WI38 (cell line): Measurements from ENCODE around the gene ABCB8.

Experiments
- H3K4me3 ChIP-seq: 2 replicates; pipeline ENCODE4 v1.5.1; 2011; ENCODE audit warnings: low read depth, mild to moderate bottlenecking, control low read depth, low read length
- TF ChIP-seq, protein P1 (sequence below): IDR thresholded peaks from 2 replicates; pipeline ENCODE4 v1.5.1; 2012; ENCODE audit warnings: low read depth, mild to moderate bottlenecking, control low read depth, low read length

ABCB8 gene

DNA sequence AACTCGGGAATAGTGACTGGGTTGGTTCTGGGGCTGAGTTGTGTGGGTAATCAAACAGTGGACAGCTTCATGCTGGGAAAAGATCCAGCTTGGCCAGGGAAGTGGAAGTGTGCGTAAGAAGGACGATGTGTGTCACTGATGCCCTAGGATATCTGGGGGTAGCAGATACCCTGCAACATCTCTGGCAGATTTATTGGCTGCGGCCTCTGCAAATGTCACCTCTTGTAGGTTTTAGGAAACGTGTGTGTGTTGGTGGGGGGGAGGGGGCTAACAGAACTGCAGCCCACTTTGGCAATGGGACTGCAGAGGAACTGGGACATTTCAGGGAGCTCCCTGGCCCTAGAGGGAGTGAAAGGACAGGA lies 57.1 kb downstream of the ABCB8 start:
- TF ChIP-seq, protein P1, sequence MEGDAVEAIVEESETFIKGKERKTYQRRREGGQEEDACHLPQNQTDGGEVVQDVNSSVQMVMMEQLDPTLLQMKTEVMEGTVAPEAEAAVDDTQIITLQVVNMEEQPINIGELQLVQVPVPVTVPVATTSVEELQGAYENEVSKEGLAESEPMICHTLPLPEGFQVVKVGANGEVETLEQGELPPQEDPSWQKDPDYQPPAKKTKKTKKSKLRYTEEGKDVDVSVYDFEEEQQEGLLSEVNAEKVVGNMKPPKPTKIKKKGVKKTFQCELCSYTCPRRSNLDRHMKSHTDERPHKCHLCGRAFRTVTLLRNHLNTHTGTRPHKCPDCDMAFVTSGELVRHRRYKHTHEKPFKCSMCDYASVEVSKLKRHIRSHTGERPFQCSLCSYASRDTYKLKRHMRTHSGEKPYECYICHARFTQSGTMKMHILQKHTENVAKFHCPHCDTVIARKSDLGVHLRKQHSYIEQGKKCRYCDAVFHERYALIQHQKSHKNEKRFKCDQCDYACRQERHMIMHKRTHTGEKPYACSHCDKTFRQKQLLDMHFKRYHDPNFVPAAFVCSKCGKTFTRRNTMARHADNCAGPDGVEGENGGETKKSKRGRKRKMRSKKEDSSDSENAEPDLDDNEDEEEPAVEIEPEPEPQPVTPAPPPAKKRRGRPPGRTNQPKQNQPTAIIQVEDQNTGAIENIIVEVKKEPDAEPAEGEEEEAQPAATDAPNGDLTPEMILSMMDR = no peak

DNA sequence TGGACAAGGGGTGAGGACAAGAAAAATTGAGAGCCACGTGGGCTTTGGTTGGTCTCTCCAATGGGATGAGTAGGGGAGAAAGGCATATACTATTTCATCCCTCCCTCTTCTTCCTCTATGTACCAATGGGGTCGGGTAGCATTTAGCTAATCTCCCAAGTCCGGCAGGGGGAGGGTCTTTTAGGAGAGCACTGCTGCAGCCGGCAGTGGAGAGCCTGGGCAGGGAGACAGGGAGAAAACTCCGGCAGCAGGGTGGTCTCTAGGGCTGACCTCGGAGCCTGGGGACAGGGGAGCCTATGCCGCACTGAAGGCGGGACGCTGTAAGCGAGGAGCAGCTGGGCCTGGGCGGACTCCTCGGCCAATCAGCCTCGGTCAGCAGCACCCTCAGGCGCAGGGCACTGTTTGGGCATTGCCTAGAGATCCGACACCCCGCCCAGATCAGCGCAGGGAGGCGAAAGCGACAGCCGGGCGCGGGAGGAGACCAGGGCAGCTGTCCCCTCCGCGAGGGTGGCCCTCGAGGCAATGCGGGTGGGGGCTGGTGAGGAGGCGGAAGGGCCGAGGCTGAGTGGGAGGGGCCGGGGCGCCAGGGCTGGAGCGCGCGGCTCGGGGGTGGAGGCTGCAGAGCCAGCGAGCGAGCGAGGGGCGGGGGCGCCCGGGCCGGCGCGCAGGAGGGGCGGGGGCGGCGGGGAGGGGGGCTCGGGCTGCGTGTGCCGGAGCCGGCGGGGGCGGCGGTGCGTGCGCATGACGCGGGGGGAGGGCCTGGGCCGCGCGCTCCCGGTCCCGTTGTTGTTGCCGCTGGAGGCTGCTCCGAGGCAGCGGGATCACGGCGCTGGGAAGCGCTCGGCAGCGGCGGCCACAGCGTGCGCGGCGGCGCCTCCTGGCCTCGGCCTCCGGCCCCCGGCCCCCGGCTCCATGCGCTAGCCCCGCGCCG lies 57.7 kb downstream of the ABCB8 start, which contains the start of gene AGAP3:
Gene AGAP3, plus strand, starts transcription at position 785 of the 930 bp plus-strand sequence. CDS start 267 bp downstream, outside the sequence.
- H3K4me3 ChIP-seq = peak within 1 kb of the TSS; percentile 87
- TF ChIP-seq, protein P1 = no peak

More for the DNA sequence above, 57.1 kb downstream of the ABCB8 start:
- peak overlapping the region; percentile 59 for H3K4me3 ChIP-seq

DNA sequence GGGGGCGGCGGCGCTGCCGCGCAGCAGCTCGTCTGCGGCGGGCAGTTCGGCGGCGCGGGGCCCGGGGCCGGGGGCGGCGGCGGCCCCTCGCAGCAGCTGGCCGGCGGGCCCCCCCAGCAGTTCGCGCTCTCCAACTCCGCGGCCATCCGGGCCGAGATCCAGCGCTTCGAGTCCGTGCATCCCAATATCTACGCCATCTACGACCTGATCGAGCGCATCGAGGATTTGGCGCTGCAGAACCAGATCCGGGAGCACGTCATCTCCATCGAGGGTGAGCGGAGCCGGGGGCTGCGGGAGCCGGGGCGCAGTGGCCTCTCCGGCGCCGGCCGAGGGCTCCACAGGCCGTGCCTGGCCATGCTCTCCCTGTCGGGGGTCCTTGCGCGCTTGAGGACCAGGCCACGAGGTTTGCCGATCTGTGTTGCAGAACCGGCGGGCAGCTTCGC lies 58.6 kb downstream of the ABCB8 start:
- TF ChIP-seq, protein P1 = no peak
- peak overlapping the region; percentile 87 for H3K4me3 ChIP-seq

DNA sequence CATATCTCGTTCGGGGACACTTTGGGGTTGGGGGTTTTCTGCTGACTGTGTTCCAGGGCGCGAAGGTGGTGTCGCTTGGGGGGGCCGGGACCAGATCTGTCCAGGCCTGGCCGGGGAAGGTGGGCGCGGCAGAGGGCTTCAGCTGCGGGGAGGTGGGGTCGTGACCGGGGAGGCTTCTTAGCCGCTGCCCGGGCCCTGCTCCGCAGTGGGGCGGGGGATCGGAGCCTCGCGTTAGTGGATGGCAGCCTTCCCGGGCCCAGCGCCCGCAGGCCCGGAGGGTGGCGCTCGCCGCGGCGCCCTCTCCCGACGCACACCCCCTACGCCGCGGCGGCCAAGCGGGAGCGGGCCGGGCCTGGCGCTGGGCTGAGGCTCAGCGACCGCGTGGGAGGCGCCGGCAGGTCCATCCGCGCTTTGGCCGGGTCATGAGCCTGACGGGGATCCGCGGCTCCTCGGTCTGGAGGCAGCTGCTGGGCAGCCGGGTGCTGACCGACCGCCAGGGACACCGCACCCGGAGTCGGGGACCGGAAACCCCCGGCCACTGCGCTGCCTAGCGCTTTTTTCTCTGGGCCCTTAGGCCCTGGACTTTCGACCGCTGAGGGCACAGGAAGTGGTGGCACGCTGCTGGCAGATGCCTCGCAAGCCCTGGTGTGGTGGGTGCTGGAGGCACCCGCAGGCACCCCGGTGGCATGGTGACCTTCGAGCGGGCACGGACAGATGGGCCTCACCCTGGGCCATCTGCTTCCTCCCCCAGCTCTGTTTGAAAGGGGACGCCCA lies 59.2 kb downstream of the ABCB8 start:
- H3K4me3 ChIP-seq = peak overlapping the region; percentile 87
- TF ChIP-seq, protein P1 = no peak; the same call in 1 of the 2 replicates

DNA sequence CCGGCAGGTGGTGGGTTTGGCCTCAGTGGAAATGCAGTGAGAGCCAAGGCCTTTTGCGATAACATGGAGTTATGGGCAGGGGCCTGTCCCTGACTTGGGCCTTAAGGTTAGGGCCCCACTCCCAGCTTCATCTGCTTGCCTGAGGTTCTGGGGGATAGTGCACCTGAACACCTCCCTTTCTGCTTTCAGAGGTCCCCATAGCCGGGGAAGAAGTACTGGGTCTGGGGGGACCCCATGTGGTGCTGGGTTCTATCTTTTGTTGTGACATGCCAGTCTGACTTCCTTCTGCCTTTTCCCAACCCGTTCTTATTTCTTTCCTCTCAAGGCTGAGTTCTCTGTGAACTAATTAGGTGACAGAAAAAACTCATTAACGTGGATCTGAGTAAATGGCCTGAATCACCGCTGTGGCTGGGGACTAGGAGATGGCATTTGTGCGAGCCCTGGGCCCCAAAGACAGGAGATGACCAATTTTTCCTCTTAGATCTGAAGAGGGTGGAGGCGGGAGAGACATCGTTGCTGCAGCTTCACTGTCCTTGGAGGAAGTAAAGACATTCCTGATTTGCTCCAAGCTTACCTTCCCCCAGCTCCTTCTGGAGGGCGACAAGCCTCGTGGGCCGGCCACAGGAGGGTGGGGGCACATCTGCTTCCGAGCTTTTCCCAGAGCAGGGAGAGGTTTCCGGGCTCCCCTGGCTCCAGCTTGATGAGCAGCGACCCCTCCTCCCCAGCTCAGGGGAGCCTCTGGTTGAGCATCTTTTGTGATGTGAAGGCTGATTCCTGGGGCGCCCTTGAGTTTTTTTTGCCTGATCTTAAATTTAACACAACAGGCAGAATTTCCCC lies 60.0 kb downstream of the ABCB8 start:
- peak overlapping the region; percentile 87 for H3K4me3 ChIP-seq
- TF ChIP-seq, protein P1 = no peak

DNA sequence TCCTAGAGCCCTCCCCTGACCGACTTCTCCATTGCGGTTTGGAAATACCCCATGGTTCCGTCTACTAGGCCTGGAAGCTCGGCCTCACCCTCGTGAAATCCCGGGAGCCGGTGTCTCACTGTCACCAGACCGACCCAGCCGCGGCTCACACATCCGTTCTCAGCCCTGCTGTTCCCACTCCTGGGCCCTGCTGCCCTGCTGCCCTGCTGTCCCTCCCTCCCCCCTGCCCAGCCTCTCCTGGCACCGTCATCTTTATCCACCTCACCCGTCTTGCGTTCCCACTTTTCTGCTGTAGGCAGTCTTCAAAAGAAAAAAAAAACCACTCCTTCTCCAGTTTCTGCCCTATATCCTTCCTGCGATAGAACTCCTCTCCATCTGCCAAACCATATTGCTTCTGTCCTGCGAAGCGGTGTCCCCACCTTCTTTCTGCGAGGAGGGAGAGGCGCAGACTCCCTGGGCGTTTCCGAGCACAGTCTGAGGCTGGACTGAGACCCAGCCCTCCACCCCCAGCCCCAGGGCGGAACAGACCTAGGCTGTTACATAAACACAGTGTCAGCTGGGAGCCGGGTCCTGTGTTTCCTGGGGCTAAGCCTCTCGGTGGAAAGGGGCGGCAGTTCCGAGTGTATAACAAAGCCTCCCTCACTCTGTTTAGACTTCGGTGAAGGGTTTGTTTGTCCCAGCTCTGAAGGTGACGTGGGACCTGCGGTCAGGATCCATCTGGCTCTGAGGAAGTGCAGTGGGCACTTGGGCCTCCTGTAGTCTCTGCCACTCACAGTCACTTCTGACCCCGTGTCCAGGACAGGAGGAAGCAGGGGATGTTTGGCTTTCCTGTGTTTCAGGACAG lies 60.8 kb downstream of the ABCB8 start:
- H3K4me3 ChIP-seq = peak overlapping the region; percentile 87
- TF ChIP-seq, protein P1 = no peak
